Bronchial epithelial cell (primary cell): ENCODE results near the gene DTNB. TPM values are rescaled to one million over a fixed set of nuclear protein-coding genes. Genes with fewer than 3 reads are reported as not detected.

Source experiments
- DNase-seq: peaks from one replicate; pipeline ENCODE4 v3.0.0-alpha.2; 2010; ENCODE audit warnings: low read depth
- FAIRE-seq: peaks from 2 replicates; lab custom pipeline; 2011; peaks lifted over from hg19 to GRCh38; lab: Jason Lieb, UNC
- H3K27me3 ChIP-seq: 2 replicates; pipeline ENCODE4 v1.5.1; 2011; ENCODE audit warnings: low read length; ENCODE audit not compliant: control insufficient read depth, insufficient read depth
- H3K36me3 ChIP-seq: 2 replicates; pipeline ENCODE4 v1.5.1; 2011; ENCODE audit warnings: low read length; ENCODE audit not compliant: control insufficient read depth, insufficient read depth
- H3K4me3 ChIP-seq: 2 replicates; pipeline ENCODE4 v1.5.1; 2011; ENCODE audit warnings: mild to moderate bottlenecking, low read depth, low read length, control low read depth
- CTCF ChIP-seq: IDR thresholded peaks from 2 replicates; pipeline ENCODE4 v1.5.1; 2011; ENCODE audit warnings: mild to moderate bottlenecking, moderate library complexity, low read length, control low read depth, inconsistent platforms; ENCODE audit not compliant: insufficient read depth, severe bottlenecking
- total RNA-seq: library from RNA; depleted of rRNA; stranded (reverse); fragments of >200 nt; gene quantifications from 2 replicates; pipeline ENCODE4 v1.2.1, GENCODE V29; 2014

DTNB gene
- total RNA-seq, 1 donor from 2014 or later, result 8.4 TPM

- FAIRE-seq (no peak), DNase-seq (no peak)
- Histone ChIP-seq H3K27me3 (no peaks in the 10 kb centered on the region), H3K36me3 (no peaks in the 10 kb centered on the region), H3K4me3 (no peak overlapping the region)
- no peak for TF ChIP-seq CTCF
Measured at GRCh38 chr2:25424426-25425028, 248.8 kb downstream of the DTNB start.

GRCh38 chr2:25421820-25422411 is 251.5 kb downstream of the DTNB start:
- H3K27me3 ChIP-seq, result no peaks in the 10 kb centered on the region
- H3K4me3 ChIP-seq, result no peak overlapping the region
- no peak for DNase-seq
- no peak for TF ChIP-seq CTCF
- no peaks in the 10 kb centered on the region for H3K36me3 ChIP-seq
- no peak for FAIRE-seq

DNA sequence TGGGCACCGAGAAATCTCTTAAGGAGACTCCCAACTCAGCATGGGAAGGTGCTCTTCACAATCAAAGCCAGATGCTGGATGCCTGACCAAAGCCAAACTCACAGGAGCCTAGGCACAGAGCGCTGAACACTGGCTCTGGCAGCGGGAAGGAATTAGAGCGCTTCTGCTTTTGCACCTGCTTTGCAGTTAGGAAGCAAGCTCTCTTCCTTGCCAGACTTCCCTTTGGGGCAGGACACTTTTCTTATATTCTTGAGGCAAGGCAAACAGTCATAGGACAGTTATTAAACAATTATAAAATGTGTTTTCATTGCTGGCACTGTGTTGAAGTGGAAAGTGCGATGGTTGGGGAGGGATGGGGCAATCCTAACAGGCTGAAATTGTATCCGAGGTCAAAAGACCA is 252.1 kb downstream of the DTNB start:
- FAIRE-seq (no peak), DNase-seq (no peak)
- Histone ChIP-seq H3K27me3 (no peaks in the 10 kb centered on the region), H3K36me3 (no peaks in the 10 kb centered on the region), H3K4me3 (no peak overlapping the region)
- no peak for TF ChIP-seq CTCF

GRCh38 chr2:25420820-25421237 is 252.5 kb downstream of the DTNB start:
- no peak for TF ChIP-seq CTCF
- H3K36me3 ChIP-seq, result no peaks in the 10 kb centered on the region
- DNase-seq (no peak), FAIRE-seq (no peak)
- H3K4me3 ChIP-seq, result no peak overlapping the region
- no peaks in the 10 kb centered on the region for H3K27me3 ChIP-seq

DNA sequence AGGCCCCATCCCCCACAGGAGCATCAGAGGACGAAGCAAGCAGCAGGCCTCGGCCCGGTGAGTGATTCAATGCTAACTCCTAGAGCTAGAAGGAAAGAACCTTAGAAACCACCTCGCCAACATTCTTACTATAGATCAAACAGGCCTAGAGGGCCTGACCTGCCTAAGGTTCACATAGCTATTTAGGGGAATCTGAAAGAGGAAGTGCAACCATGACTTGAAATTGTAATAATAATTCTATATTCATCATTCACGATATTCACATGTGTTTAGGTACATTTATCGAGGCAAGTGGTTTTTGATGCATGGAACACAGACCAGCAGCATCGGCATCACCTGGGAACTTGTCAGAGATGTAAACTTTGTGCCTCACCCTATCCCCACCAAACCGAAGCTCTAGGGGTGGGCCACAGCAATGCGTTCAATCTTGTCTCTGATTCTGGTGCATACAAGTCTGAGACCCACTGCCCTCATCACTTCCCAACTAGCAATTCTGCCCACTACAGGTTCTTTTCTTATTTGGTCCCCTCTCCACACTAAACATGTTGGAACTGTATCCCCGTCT is 253.6 kb downstream of the DTNB start:
- Histone ChIP-seq H3K36me3 (no peaks in the 10 kb centered on the region), H3K4me3 (no peak overlapping the region), H3K27me3 (no peaks in the 10 kb centered on the region)
- DNase-seq, result no peak
- TF ChIP-seq CTCF, result no peak
- FAIRE-seq, result no peak
